Subcutaneous adipose tissue (tissue), 4 donors: ENCODE data around the gene ARID4B. TPM values are rescaled to one million over a fixed set of nuclear protein-coding genes. Genes with fewer than 3 reads are reported as not detected.

Experiments
- total RNA-seq, 4 donors: library from RNA; depleted of rRNA; stranded (reverse); fragments of >200 nt; gene quantifications; one replicate each; pipeline ENCODE4 v1.1.0, GENCODE V29; 2016
- TF ChIP-seq, protein P1 (sequence below): fragments of 450-650 bp; IDR thresholded peaks from one replicate; pipeline ENCODE4 v1.5.1; 2016; ENCODE audit warnings: low read depth, mild to moderate bottlenecking, control low read depth, antibody characterized with exemption, moderate library complexity

The ARID4B gene
- total RNA-seq, 4 donors from 2014 or later = 41.1 to 53.5 (median 48.0) TPM

DNA sequence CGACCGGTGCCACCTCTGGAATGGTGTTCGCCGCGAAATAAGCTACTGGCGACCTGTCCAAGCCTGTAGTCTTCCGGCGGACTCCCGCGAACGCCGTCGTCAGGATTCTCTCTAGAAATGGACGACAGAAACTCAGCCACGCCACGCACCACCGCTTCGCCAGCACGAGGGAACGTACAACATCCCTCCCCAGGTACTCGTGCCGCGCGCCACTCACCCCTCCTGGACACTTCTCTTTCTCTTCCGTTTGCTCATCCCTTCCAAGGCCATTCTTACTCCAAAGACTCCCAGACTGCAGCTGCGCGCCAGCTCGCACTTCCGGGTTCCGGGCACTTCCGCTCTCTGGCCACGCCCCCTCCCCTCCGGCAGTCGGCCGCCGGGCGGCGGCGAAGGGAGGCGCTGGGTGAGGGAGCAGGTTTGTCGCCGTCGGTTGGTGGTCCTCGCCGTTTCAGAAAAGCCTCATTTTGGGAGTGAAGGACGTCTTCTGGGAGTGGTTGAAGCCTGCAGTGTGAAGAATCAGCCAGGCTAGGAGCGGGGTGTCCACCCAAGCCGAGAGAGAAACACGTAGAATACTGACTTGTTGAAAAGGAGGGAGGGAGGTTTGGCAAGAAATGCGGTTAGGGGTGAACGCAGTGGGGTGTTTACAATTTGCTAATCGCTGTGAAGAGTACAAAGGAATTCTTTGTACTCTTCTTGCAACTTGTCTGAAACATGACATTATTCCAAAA lies 166.9 kb downstream of the ARID4B start, which contains the start of gene RBM34:
TSS of gene RBM34 (minus strand) at position 294 of the 728 bp plus-strand sequence. CDS start at position 270, 24 bp downstream.
- TF ChIP-seq, protein P1, sequence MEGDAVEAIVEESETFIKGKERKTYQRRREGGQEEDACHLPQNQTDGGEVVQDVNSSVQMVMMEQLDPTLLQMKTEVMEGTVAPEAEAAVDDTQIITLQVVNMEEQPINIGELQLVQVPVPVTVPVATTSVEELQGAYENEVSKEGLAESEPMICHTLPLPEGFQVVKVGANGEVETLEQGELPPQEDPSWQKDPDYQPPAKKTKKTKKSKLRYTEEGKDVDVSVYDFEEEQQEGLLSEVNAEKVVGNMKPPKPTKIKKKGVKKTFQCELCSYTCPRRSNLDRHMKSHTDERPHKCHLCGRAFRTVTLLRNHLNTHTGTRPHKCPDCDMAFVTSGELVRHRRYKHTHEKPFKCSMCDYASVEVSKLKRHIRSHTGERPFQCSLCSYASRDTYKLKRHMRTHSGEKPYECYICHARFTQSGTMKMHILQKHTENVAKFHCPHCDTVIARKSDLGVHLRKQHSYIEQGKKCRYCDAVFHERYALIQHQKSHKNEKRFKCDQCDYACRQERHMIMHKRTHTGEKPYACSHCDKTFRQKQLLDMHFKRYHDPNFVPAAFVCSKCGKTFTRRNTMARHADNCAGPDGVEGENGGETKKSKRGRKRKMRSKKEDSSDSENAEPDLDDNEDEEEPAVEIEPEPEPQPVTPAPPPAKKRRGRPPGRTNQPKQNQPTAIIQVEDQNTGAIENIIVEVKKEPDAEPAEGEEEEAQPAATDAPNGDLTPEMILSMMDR = no peak

GRCh38 chr1:235160383-235160956 lies 167.5 kb downstream of the ARID4B start:
- TF ChIP-seq, protein P1 = no peak

DNA sequence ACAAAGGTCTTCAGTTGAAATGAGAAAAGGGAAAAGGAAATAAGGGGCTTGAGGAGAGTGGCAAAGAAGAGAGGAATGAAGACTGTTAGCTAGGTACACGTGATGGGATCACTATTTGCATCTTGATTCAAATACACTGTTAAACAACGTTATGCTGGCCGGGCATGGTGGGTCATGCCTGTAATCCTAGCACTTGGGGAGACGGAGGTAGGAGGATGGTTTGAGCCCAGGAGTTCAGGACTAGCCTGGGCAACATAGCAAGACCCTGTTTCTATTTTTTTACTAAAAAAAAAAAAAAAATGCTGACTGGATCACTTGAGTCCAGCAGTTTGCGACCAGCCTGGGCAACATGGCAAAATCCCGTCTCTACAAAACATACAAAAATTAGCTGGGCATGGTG lies 169.3 kb downstream of the ARID4B start:
- TF ChIP-seq, protein P1 = no peak

DNA sequence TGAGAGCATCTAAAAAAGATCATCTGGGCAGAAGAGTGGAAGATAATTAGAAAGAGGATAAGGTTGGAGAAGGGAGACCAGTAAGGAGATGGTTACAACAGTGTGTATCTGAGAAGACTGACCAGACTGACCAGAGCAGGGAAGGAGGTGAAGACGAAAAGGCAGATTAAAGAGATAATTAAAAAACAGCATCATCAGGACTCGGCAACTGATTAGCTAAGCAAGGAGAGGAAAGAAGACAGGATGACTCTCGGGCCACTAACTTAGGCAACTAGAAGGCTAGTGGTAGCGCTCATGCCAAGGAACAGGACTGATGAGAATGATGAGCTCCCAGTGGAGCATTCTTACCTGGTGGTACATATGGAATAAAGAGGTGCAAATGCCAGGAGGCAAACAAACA lies 170.8 kb downstream of the ARID4B start:
- TF ChIP-seq, protein P1 = no peak

- TF ChIP-seq, protein P1 = no peak
Observed at GRCh38 chr1:235156740-235157139, 171.2 kb downstream of the ARID4B start.

DNA sequence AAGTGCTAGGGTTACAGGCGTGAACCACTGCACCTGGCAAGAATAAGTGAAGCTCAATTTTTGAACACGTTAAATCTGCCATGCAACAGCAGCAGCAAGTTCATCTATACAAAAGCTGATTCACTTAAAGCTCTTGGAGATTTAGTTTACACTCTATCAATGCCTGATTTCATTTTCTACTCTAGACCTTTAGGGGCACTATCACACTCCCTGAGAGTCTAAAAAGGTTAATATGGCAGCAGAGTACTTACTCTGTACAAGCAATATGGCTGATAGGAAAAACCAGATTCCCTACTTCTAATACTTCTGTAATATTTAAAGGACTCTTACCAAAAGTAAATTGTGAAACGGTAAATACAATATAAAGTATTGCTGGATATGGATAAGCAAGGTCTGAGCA lies 171.7 kb downstream of the ARID4B start:
- TF ChIP-seq, protein P1 = no peak

GRCh38 chr1:235152235-235152634 lies 175.7 kb downstream of the ARID4B start:
- TF ChIP-seq, protein P1 = no peak
